GM12878 (cell line): Measurements from ENCODE around the gene PPP1R2C. TPM values are rescaled to one million over a fixed set of nuclear protein-coding genes. Genes with fewer than 3 reads are reported as not detected.

Source experiments
- DPF2 ChIP-seq: fragments of 450-650 bp; IDR thresholded peaks from 2 replicates; pipeline ENCODE4 v1.6.1; 2017; ENCODE audit warnings: mild to moderate bottlenecking
- IRF5 ChIP-seq: fragments of 450-650 bp; IDR thresholded peaks from 2 replicates; pipeline ENCODE4 v1.6.1; 2017; ENCODE audit warnings: borderline replicate concordance
- MXI1 ChIP-seq: fragments of 150-350 bp; IDR thresholded peaks from 2 replicates; pipeline ENCODE4 v1.6.1; 2011; ENCODE audit warnings: low read depth, mild to moderate bottlenecking, inconsistent platforms, low read length, improper control_type of control experiment
- NKRF ChIP-seq: fragments of 450-650 bp; conservative IDR thresholded peaks from 2 replicates; pipeline ENCODE4 v1.6.1; 2017; ENCODE audit warnings: mild to moderate bottlenecking, moderate library complexity
- PAX8 ChIP-seq: fragments of 450-650 bp; IDR thresholded peaks from 2 replicates; pipeline ENCODE4 v1.6.1; 2017; ENCODE audit warnings: mild to moderate bottlenecking, moderate library complexity
- POLR2AphosphoS2 ChIP-seq: IDR thresholded peaks from 2 replicates; pipeline ENCODE4 v1.6.1; 2011; ENCODE audit warnings: low read depth, mild to moderate bottlenecking, low read length, improper control_type of control experiment, moderate library complexity
- RFX5 ChIP-seq: IDR thresholded peaks from 2 replicates; pipeline ENCODE4 v1.6.1; 2011; ENCODE audit warnings: low read depth, low read length, improper control_type of control experiment
- SPI1 ChIP-seq: IDR thresholded peaks from 2 replicates; pipeline ENCODE4 v1.6.1; 2011; ENCODE audit warnings: low read depth, mild to moderate bottlenecking, low read length, moderate library complexity, borderline replicate concordance; ENCODE audit not compliant: insufficient read depth
- USF2 ChIP-seq: IDR thresholded peaks from 2 replicates; pipeline ENCODE4 v1.6.1; 2011; ENCODE audit warnings: low read depth, low read length, improper control_type of control experiment, borderline replicate concordance
- ZNF274 ChIP-seq: IDR thresholded peaks from one replicate; pipeline ENCODE4 v1.8.0; 2011; ENCODE audit not compliant: insufficient read length, insufficient read depth
- polyA plus RNA-seq, 11 experiments: library from polyadenylated mRNA; depleted of rRNA in 4 of 11; unstranded in 6 of 11; stranded (reverse) in 5 of 11; fragments of >200 nt; fragmentation: Nextera tagmentation in 4 of 11; fragmentation: Illumina TruSeq in 1 of 11; extraction: Ambion mirVana in 4 of 11; extraction: Trizol in 1 of 11; gene quantifications; 1 replicate in 1 of 11; 2 replicates in 10 of 11; pipeline versions ENCODE4 v1.2.1 to v1.2.3, GENCODE V29; 2011 to 2016; ENCODE audit warnings: inconsistent platforms in 2 of 11, missing spikeins in 2 of 11, low read depth in 1 of 11
- total RNA-seq, 4 experiments: library from RNA; depleted of rRNA in 3 of 4; stranded (reverse); fragments of >200 nt in 3 of 4; fragmentation: Illumina TruSeq in 1 of 4; extraction: Trizol in 1 of 4; gene quantifications; 2 replicates each; pipeline versions ENCODE4 v1.2.1 to v1.2.3, GENCODE V29; 2013 to 2021

PPP1R2C gene
- total and polyA plus RNA-seq, 10 of the 15 experiments (the other 5 are each of a cell fraction or from before 2014, with no cell fraction given) = not detected

DNA sequence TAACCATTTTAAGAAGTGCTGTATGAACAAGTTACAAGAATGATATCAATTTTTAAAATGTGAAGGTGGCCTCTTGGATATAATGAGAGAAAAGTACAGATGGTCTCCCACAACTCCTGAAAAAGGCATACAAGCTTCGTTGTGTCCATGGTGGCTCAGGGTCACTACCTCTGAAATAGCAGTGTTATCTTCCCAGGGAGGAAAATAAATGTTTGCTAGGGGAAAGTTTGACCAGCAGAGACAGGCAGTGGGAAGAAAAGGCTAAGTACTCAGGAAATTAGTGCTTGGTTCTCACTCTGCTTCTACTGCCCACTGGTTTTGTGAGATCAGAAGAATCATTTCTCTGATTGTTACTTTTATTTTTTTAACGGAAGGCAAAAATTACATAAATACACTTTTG, 39.4 kb downstream of the PPP1R2C start (continued):
- TF ChIP-seq USF2 (no peak), RFX5 (no peak), POLR2AphosphoS2 (no peak), IRF5 (no peak), DPF2 (no peak), MXI1 (no peak), NKRF (no peak), PAX8 (no peak), ZNF274 (no peak), SPI1 (no peak)
- TF ChIP-seq, all 136 proteins: peak for 0
